ENCODE results near the gene ANKRD2.
"Not testable (repeated sequence)": the region's sequence is repeated elsewhere in the genome, so short reads cannot be mapped to it uniquely, and the experiment has no call there.

DNA sequence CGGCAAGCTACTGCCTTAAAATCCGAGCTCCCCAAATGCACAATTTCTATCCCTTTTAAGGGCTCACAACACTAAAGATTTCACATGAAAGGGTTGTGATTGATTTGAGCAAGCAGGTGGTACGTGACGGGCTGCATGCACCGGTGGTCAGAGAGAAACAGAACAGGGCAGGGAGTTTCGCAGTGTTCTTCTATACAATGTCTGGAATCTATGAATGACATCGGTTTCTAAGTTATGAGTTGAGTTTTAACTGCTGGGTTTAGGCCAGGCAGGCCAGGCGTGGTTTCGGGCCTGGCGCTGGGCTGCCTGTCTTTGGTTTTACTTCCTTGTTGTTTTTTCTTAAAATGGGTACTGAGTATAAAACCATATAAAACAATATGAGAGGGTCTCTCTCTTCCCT lies 17.0 kb upstream of the ANKRD2 start:
- TF ChIP-seq, protein P1, sequence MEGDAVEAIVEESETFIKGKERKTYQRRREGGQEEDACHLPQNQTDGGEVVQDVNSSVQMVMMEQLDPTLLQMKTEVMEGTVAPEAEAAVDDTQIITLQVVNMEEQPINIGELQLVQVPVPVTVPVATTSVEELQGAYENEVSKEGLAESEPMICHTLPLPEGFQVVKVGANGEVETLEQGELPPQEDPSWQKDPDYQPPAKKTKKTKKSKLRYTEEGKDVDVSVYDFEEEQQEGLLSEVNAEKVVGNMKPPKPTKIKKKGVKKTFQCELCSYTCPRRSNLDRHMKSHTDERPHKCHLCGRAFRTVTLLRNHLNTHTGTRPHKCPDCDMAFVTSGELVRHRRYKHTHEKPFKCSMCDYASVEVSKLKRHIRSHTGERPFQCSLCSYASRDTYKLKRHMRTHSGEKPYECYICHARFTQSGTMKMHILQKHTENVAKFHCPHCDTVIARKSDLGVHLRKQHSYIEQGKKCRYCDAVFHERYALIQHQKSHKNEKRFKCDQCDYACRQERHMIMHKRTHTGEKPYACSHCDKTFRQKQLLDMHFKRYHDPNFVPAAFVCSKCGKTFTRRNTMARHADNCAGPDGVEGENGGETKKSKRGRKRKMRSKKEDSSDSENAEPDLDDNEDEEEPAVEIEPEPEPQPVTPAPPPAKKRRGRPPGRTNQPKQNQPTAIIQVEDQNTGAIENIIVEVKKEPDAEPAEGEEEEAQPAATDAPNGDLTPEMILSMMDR (IDR thresholded peaks at IDR 0.05): not testable (repeated sequence)
- TF ChIP-seq, protein P2, sequence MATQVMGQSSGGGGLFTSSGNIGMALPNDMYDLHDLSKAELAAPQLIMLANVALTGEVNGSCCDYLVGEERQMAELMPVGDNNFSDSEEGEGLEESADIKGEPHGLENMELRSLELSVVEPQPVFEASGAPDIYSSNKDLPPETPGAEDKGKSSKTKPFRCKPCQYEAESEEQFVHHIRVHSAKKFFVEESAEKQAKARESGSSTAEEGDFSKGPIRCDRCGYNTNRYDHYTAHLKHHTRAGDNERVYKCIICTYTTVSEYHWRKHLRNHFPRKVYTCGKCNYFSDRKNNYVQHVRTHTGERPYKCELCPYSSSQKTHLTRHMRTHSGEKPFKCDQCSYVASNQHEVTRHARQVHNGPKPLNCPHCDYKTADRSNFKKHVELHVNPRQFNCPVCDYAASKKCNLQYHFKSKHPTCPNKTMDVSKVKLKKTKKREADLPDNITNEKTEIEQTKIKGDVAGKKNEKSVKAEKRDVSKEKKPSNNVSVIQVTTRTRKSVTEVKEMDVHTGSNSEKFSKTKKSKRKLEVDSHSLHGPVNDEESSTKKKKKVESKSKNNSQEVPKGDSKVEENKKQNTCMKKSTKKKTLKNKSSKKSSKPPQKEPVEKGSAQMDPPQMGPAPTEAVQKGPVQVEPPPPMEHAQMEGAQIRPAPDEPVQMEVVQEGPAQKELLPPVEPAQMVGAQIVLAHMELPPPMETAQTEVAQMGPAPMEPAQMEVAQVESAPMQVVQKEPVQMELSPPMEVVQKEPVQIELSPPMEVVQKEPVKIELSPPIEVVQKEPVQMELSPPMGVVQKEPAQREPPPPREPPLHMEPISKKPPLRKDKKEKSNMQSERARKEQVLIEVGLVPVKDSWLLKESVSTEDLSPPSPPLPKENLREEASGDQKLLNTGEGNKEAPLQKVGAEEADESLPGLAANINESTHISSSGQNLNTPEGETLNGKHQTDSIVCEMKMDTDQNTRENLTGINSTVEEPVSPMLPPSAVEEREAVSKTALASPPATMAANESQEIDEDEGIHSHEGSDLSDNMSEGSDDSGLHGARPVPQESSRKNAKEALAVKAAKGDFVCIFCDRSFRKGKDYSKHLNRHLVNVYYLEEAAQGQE (IDR thresholded peaks at IDR 0.05; ENCODE audit: insufficient read depth in 1 of 2, low read depth in 2 of 2, low read length in 1 of 2): not testable (repeated sequence)
- TF ChIP-seq SIN3A (IDR thresholded peaks at IDR 0.05; ENCODE audit: borderline replicate concordance, insufficient read depth, low read depth, low read length): not testable (repeated sequence)

Data from Panc1 (cell line).